SW480 (cell line): ENCODE data around the gene SORCS2.

Source experiments
- DNase-seq: peaks from one replicate; pipeline ENCODE4 v3.0.0-alpha.2; 2016; ENCODE audit warnings: low spot score

Gene SORCS2

GRCh38 chr4:7415927-7416686 lies 223.8 kb downstream of the SORCS2 start:
- no peak for DNase-seq

DNA sequence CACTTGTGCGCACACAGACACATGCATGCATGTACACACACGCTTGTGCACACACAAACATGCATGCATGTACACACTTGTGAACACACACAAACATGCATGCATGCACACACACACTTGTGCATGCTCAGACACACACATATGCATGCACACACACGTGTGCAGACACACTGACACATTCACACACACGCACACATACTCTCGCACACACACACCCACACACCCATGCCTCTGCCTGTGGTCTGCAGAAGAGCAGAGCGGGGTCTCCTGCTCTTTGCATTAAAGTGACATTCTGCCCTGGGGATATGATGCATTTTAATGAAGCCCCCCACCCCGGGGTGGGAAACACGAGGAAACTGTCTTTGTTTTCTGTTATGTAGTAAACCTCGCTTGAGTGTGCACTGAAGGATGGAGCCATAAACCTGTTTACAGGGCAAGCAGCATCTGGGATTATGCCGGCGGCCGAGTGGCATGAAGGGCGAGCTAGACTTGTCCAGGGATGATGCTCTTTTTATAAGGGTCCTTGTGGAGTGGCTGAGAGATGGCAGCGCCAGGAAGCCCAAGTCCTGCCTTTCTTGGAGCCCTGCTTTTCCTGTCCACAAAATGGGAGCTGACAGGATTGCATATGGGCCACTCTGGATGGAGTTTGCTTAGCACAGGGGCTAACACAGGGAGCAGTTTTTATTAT lies 224.6 kb downstream of the SORCS2 start:
- no peak for DNase-seq

GRCh38 chr4:7417639-7418038 lies 225.3 kb downstream of the SORCS2 start:
- DNase-seq: no peak

GRCh38 chr4:7418131-7418943 lies 226.0 kb downstream of the SORCS2 start:
- DNase-seq: no peak

DNA sequence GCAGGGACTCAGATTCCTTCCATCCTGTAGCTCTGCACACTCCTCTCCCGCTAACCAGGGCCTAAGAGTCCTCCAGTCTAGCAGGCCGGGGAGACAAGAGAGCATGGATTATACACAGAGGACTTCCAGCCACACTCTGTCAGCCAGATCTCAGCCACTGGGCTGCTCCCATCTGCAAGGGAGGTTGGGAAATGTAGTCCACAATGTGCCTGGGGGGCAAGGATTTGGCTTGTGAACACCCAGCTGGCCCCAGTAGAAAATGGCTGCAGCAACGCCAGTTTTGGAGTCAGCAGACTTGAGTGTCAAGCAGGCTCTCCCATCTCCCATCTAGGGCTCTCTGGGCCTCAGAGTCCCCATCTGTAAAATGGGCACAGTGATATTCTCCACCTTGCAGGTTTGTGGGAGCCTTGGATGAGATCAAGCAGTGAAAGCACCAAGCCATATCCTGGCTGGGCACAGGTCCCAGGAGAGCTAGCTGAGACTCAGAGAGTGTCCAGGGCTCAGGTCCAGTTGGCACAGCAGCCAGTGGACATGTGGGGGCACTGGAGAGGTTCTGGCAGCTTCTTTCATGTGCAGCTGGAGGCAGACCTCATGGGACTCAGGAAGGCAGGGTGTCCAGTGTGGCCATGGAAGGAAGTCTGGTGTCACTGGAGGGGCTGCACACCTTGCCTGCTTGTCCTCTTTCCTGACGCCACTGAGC lies 227.8 kb downstream of the SORCS2 start:
- no peak for DNase-seq

- no peak for DNase-seq
These were observed 228.3 kb downstream of the SORCS2 start for GRCh38 chr4:7420661-7421040.

GRCh38 chr4:7421356-7422150 lies 229.2 kb downstream of the SORCS2 start:
- no peak for DNase-seq

- DNase-seq: no peak
These were observed 230.0 kb downstream of the SORCS2 start for GRCh38 chr4:7422151-7422897.

DNA sequence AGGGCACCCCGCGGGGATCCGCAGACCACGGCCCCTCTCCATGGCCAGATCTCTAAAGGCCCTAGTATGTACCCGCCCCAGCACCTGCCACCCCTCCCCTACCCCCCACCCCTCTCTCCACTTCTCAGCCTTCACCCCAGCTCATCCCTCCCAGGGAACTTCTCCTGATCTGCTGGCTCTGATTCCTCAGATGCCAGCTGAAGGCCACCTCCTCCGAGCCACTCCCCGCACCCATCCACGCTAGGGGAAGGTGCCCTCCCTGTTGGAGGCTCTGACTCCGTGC lies 230.5 kb downstream of the SORCS2 start:
- DNase-seq: no peak

DNA sequence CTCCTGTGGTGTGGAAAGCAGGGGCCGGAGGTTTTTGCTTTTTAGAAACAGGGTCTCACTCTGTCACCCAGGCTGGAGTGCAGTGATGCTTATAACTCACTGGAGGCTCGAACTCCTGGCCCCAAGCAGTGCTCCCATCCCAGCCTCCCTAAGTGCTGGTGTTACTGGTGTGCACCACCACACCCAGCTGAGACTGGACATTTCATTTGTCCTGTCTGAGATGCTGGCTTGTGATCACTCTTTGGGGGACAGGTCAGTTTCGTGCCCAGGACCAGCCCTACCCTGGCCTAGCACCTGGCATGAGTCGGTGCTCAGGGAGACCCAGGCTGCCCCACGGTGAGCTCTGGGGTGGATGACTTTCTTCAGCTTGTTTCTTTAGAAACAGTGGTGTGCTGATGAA lies 231.1 kb downstream of the SORCS2 start:
- no peak for DNase-seq

- DNase-seq: no peak
These were observed 231.6 kb downstream of the SORCS2 start for GRCh38 chr4:7423801-7424552.

GRCh38 chr4:7424553-7425111 lies 232.3 kb downstream of the SORCS2 start:
- DNase-seq: no peak

DNA sequence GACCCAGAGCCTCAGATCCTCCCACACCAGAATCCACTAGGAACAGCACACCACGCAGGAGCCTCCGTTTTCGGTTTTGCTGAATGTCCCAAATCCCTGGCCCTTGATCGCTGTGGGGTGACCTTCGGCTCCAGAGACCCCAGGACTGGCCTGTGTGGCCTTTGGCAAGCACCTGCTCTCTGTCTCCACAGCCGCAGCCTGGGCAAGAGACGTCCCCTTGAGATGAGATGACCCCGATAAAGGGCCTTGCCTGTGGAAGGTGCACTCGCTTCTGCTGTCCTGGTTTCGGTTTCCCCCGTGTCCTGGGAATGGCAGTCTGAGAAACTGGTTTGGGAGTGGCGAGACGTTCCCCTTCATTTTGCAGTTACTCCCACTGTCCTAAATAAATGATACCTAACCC lies 232.8 kb downstream of the SORCS2 start:
- DNase-seq: no peak

GRCh38 chr4:7425591-7426468 lies 233.5 kb downstream of the SORCS2 start:
- no peak for DNase-seq

GRCh38 chr4:7426525-7427171 lies 234.3 kb downstream of the SORCS2 start:
- DNase-seq: no peak

GRCh38 chr4:7427361-7427760 lies 235.0 kb downstream of the SORCS2 start:
- DNase-seq: no peak

DNA sequence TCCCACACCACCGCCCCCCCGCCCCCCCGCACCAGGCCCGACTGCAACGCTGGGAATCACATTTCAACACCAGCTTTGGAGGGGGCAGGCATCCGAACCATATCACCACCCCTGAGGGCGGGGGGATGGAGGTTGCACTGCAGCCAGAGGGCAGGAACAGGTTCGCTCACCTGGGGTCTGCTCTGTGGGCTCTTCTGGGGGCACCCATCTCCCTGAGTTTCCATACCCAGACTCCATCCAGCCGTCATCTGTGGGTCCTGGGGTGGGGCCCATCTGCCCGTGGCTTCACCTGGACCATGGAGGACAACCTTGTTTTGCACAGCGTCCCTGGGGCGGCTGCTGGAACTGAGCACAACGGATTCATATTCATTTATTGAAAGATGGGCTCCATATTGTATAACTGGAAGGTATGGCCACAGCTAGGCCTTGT lies 235.5 kb downstream of the SORCS2 start:
- no peak for DNase-seq
